Activated CD8-positive, alpha-beta memory T cell treated with anti-CD3 and anti-CD28 coated beads, Interleukin-2, amount 50 U/mL, for 1 hour (primary cell): ENCODE results near the gene EXOC4.
"Not testable (repeated sequence)": the region's sequence is repeated elsewhere in the genome, so short reads cannot be mapped to it uniquely, and the experiment has no call there.

Experiments
- DNase-seq: peaks from one replicate; pipeline ENCODE4 v3.0.0-alpha.2; 2020; ENCODE audit errors: extremely low read depth

EXOC4 gene

DNA sequence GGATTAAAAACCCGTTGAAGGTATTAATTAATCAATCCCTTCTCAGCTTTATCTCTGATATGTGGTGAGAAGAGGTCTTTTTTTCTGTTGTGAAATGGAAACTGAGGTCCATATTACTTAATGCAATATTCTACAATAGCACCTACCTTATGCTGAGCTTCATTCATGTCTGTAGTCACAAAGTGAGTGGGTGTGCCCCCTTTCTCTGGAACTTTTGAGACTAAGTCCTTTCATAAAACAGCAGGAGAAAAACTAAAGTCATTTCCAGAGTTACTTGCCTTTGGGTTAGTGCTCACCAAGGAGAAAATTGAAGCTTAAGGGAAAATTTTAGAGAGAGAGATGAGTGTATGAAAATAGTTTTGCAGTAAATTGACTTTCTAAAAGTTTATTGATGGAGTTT, 61.2 kb downstream of the EXOC4 start:
- no peak for DNase-seq

GRCh38 chr7:133315332-133316040, 62.6 kb downstream of the EXOC4 start:
- DNase-seq: no peak

- DNase-seq: no peak
These were observed 67.0 kb downstream of the EXOC4 start for GRCh38 chr7:133319842-133320241.

GRCh38 chr7:133320891-133321290, 68.0 kb downstream of the EXOC4 start:
- no peak for DNase-seq

GRCh38 chr7:133321366-133321765, 68.5 kb downstream of the EXOC4 start:
- DNase-seq: not testable (repeated sequence)

DNA sequence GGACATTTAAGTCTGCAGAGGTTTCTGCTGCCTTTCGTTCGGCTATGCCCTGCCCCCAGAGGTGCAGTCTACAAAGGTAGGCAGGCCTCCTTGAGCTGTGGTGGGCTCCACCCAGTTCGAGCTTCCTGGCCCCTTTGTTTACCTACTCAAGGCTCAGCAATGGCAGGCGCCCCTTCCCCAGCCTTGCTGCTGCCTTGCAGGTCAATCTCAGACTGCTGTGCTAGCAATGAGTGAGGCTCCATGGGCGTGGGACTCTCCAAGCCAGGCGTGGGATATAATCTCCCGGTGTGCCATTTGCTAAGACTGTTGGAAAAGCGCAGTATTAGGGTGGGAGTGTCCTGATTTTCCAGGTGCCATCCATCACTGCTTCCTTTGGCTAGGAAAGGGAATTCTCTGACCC, 73.9 kb downstream of the EXOC4 start:
- not testable (repeated sequence) for DNase-seq

- DNase-seq: not testable (repeated sequence)
These were observed 75.1 kb downstream of the EXOC4 start for GRCh38 chr7:133328021-133328420.

DNA sequence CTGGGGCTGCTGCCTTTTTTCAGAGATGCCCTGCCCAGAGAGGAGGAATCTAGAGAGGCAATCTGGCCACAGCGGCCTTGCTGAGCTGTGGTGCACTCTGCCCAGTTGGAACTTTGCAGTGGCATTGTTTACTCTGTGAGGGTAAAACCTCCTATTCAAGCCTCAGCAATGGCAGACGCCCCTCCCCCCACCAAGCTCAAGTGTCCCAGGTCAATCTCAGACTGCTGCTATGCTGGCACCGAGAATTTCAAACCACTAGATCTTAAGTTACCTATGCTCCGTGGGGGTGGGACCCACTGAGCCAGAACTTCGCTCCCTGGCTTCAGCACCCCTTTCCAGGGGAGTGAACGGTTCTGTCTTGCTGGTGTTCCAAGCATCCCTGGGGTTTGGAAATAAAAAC, 77.2 kb downstream of the EXOC4 start:
- DNase-seq: no peak

GRCh38 chr7:133331861-133332260, 79.0 kb downstream of the EXOC4 start:
- DNase-seq: no peak

GRCh38 chr7:133339772-133340171, 86.9 kb downstream of the EXOC4 start:
- DNase-seq: no peak

DNA sequence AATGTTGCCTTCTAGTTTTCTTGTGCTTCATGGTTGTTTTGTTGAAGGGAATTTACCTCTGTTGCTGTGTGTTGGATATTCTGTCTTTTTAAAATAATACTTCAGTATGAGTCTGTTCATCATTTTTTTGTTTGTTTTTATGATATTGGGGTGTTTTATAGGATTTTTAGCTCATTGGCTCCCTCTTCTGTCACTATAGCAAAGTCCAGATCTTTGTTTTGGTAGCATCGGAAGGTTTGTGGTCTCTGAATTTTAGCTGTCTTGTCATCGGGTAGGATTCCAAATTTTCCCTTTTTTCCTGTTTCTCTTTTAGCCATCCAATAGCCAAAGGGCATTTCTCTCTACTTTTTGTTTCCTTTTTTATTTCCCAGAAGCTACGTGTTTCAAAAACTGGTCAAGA, 91.4 kb downstream of the EXOC4 start:
- no peak for DNase-seq

DNA sequence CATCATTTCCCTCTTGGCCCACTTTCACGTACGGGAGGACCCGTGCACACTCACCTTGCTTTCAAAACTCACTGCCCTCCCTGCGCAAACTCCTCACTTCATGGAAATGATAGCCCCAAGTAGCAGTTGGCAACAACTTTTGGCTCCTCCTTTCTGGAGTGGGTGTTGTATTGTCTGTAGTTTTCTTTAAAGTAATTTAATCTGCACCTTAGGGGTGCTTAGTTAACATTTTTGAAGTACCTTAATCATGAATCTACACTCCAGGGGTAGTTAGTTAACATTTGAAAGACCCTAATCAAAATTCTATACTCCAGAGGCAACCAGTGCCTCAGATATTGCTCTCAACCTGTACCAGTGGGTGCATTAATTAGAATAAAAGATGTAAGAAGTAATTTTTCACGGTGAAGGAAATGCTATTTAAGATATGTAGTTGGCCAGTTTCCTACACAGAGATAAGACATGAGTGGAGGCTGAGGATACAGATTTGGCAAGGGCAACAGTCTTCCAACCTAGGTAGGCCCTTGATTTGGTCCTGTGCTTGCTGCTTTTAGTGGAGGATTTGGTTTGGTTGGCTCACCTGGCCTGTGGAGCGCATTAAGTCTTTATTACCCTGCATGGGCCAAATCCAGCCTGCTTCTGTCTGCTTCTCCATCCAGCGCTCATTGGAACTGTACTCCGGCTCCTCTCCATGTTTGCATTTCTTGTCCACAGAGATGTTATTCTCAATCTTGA, 93.0 kb downstream of the EXOC4 start:
- no peak for DNase-seq

DNA sequence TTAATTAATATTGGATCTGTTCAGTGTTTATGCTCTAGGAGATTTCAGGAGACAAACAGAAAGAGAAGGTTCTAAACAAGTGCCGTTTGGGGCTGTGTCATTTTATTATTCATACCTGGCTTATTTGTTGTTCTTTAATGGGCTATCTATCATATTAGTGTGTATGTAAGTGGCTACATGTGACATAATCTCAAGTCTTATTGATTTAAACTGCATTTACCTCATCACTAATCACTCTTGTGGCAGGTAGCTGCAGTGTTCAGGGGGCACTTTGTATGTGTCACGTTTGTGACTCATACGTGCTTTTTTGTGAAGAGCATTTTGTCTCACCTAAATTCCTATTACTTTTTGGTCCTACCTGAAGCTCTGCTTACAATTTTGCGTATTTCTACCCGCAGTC, 95.4 kb downstream of the EXOC4 start:
- DNase-seq: no peak

GRCh38 chr7:133349101-133349500, 96.2 kb downstream of the EXOC4 start:
- no peak for DNase-seq

GRCh38 chr7:133352430-133352829, 99.6 kb downstream of the EXOC4 start:
- DNase-seq: no peak

GRCh38 chr7:133353775-133354174, 100.9 kb downstream of the EXOC4 start:
- DNase-seq: no peak

- DNase-seq: no peak
These were observed 101.9 kb downstream of the EXOC4 start for GRCh38 chr7:133354546-133355324.

GRCh38 chr7:133355325-133355708, 102.4 kb downstream of the EXOC4 start:
- DNase-seq: no peak

GRCh38 chr7:133355822-133356221, 102.9 kb downstream of the EXOC4 start:
- DNase-seq: no peak

GRCh38 chr7:133358708-133359107, 105.8 kb downstream of the EXOC4 start:
- DNase-seq: no peak

DNA sequence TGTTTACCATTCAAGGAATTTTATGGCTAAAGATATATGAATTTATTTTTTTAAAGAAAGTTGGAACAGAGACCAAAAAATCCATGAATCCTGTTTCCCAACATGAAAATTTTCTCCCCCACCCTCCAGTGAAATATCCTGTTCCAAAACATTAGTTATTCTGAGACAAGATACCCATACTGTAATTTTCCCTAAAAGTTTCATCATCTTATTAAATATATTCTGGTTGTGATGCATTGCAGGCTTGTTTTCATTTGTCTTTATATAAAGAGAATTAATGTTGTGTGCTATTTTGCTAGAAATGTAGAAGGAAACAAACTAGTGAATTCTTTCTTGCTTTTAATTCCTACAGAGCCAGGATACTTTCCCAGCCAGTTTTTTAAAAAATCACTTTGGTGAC, 106.6 kb downstream of the EXOC4 start:
- DNase-seq: no peak

DNA sequence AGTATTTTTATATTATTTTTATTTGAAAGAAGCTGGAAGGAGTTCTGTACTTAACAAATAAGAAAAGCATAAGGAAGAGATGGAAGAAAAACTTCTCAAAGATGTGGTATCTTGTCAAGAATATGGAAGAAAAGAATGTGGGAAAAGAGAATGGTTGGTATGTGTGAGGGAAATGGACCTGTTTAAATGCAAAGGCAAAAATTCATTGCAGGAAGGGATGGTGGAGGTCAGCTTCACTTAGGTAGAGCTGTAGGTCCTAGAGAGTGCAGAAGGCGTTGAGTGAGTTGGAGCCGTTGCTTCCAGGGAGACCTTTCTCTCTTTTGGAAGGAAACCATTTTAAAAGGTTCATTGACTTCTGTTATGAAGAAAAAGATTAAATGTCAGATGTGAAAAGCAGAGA, 107.3 kb downstream of the EXOC4 start:
- no peak for DNase-seq

- no peak for DNase-seq
These were observed 108.9 kb downstream of the EXOC4 start for GRCh38 chr7:133361806-133362205.
